Measurements from ENCODE around the gene ALS2.
"Not testable (repeated sequence)": the region's sequence is repeated elsewhere in the genome, so short reads cannot be mapped to it uniquely, and the experiment has no call there.

Gene ALS2

DNA sequence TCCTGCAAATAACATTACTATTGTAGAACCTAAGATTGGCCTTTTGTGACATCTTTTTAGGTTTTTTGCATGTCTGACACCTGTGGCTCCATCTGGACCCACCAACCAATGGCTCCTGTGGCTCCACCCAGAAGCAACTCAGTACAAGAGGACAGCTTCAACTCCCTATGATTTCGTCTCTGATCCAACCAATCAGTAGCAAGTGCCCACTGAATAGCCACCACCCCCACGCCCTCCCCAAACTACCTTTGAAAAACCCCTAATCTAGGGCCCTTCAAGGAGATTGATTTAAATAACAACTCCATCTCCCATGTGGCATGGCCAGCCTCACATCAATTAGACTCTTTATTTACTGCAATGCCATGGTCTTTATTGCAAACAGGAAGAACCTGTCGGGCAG, 105.9 kb downstream of the ALS2 start:
- DNase-seq (ENCODE audit: low spot score) = no peak

DNA sequence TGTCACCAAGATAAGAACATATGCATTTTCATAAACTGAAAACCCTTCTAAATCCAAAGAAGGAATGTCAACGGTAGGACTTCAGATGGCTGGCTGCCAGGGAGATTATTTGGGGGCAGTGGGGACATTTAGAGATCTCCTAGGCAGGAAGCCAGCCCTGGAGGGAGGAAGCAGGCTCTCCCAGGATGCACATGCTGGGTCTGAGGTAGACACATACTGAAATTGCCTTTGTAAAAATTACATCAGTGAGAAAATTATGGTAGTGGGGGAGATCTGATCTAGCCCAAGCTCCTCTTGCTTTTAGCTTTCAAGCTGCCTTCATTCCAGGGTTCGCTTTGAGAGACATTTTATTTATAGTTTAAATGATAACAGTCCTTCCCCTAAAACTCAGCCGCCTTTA, 106.4 kb downstream of the ALS2 start:
- DNase-seq (ENCODE audit: low spot score) = no peak

DNA sequence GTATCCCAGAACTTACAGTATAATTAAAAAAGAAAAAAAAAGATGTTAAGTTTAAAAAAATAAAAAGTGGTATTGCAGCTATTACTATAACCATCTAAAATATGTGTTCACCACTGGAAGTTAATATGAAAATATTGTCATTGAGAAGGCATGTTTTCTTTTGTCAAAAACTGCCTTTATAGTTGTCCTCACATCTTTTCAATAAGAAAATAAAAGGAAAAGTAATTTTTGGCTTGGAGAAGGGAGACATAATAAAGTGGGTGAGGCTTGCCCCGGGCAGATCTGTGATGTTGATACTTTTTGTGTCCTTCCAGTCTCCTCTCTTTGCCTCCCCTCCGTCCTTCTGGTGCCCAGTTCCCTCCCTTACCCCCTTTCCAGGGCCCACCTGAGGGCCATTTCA, 107.2 kb downstream of the ALS2 start:
- DNase-seq (ENCODE audit: low spot score) = no peak

DNA sequence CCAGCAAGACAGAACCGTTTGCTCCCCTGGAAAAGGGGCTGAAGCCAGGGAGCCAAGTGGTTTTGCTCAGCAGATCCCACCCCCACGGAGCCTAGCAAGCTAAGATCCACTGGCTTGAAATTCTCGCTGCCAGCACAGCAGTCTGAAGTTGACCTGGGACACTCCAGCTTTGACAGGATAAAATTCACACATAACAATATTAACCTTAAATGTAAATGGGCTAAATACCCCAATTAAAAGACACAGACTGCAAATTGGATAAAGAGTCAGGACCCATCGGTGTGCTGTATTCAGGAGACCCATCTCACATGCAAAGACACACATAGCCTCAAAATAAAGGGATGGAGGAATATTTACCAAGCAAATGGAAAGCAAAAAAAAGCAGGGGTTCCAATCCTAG, 109.5 kb downstream of the ALS2 start:
- not testable (repeated sequence) for DNase-seq (ENCODE audit: low spot score)

DNA sequence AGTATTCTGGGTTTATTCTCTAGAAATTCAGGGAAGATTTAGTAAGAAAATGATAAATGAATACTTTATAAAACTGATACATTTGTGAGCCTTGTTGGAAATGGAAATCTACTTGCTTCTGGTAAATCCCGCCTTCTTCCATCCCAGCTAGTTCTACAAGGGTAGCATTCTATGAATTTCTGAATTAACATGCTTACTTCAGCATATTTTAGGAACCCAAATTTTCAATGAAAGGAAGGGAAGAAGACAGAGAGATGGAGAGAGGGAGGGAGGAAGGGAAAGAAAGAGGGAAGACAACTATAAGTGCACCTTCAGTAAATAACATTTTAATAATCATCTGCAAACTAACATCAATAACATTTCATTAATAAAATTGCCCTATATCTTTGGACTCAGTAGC, 110.9 kb downstream of the ALS2 start:
- DNase-seq (ENCODE audit: low spot score) = no peak

DNA sequence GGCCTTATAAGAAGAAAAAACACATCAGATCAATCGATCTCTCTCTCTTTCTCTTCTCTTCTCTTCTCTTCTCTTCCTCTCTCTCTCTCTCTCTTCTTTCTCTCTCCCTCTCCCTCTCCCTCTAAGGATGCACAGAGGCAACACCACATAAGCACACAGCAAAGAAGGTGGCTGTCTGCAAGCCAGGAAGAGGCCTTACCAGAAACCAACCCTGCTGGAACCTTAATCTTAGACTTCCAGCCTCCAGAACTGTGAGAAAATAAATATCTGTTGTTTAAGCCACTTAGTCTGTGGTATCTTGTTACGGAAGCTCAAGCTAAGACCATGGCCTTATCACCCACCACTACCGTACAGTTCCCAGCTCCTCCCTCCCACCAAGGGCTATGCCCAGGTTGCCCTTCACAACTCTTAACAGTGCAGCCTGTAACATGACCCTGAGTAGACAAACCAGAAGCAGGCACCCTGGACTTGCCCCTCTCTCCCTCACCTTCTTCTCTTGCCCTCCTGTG, 112.3 kb downstream of the ALS2 start:
- no peak for DNase-seq (ENCODE audit: low spot score)

DNA sequence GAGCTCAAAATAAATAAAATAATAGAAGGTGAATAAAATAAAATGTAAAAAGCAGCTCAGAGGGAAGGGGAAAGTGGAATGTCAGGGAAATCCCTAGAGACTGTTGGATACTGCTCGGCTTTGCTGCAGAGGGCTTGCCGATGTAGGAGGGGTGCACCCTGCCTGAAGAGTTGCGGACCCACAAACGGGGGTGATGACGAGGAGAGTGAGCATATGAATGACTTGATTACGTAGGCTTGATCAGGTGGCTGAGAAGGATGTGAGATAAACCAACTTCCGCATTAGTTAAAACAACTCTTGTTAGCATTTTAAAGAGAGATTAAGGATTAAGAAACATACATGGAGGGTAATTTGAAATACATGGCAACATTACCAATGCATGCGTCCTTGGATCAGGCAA, 116.4 kb downstream of the ALS2 start:
- DNase-seq (ENCODE audit: low spot score) = no peak

DNA sequence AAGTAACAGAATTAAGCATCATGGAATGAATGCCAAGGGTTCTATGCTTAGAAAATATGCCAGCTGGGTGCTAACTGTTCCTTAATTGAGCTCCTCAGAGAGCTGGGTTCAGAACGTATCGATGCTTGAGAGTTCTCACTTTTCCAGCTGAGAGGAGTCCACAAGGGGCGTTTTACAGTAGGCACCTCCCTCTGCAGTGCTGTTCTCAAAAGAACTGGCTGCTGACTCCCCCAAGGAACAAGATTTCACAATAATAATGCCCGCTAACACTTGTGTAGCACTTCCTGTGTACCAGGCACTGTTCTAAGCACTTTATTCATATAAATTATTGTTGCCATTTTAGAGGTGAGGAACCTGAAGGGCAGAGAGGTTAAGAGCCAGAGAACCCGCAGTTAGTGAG, 119.4 kb downstream of the ALS2 start:
- DNase-seq (ENCODE audit: low spot score) = no peak

DNA sequence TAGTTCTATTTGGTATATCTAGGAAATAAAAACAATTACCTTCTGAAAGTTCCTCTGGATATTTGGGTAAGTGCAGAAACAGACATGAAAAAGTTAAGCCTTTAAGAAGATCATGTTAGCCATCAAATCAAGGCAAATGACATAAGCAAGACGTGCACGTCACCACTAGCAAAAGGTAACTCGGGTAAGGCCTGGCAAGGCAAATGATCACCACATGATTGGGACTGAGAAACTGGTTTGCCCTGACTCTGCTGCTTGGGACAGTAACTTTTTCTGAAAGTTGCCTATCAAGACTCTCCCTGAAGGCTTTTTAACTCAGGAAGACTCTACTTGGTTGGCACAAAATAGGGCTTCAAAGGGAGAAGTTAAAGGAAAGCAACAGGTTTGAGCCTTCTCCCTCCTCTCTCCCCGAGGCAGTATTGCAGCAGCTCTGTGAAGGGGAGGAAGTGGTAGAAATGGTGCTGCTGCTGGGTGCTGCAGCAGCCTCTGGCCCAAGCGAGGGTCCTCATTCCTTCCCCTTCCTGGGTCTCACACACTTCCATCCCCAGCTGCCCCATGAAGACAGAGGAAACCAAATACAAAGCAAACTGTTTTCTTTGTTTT, 120.3 kb downstream of the ALS2 start:
- DNase-seq (ENCODE audit: low spot score) = no peak

DNA sequence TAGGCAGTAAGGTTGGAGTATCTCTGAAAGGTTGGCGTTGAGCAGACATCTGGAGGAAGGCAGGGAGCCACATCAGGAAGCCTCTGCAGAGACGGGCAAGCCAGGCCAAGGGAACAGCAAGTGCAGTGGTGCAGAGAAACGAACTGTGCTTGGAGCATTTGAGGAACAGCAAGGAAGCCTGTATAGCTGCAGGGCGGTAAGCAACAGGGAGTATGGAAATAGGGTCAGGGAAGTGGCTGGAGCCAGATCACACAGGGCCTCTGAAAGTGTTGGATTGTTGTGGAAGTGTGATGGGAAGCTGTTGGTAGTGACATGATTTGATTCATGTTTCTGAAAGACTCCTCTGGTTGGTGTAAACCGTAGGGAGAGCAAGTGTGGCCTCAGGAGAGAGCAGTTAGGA, 124.0 kb downstream of the ALS2 start:
- DNase-seq (ENCODE audit: low spot score) = no peak

DNA sequence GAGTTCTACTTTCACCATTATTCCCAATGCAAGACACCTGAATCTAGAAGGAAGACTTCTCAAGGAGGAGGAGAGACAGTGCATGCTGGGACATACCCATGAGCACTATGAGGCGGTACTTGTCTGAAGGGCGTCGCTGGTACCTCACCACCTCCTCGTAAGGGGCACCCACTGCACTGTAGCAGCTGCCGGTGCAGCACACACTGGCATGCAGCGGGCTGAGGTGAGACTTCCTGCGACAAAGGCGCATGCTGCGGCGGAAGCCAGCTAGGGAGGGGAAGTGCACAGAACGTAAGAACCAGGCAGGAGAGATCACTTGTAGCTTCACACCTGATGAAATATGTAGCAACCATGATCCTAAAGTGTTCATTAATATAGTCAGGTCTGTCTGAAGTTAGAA, 124.6 kb downstream of the ALS2 start:
- no peak for DNase-seq (ENCODE audit: low spot score)

DNA sequence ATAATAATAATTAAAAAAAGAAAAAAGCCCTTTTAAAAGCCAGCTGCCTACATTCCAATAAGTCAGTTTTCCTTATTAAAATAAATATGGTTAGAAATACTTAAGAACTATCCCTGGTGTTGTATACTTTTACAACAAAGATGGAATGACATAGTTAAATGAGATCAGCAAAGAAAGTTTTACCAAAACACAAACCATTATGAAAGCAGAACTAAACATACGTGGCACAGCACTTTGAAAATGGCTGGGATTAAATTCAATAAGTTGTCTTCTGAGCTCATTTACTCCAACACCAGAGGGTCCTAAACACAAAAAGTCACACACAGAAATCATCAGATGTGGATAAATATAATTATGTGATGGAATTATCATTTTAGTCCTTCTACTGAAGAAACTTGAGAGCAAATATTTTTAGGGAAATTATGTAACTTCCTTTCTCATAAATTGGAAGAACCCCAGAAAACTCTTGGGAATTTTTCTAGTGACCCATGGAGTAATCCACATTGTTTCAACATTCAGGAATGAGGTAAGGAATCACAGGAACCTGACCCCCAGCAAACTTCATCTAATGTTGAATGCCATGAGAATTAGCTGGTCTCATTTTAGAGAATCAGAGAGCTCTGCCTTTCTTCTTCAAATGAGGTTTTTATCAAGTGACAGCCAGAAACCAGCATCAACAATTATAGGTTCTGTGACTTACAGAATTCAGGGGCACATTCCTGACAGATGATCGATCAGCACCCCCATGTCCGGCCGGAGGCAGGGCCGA, 125.9 kb downstream of the ALS2 start:
- DNase-seq (ENCODE audit: low spot score) = peak; percentile 73

DNA sequence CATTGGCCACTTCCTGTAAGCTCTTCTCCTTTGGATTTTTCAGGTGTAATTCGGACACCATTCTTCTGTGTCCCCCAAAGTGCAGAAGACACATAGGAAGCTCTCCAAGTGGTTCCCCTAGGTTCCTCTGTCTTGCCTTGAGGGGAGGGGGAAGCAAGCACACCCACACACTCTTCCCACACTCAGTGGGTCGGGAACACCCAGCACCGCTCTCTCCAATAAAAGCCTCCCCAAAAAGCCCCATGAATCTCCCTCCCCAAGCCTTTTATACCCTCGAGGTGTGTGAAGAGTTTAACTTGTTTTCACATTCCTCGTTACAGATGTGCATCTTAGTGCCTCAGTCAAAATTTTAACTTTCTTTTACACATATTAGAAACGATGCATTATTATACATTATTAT, 127.5 kb downstream of the ALS2 start:
- DNase-seq (ENCODE audit: low spot score) = no peak

Data from kidney tubule cell (primary cell).